Peyer's patch (tissue), 4 donors: ENCODE results near the gene FGFR2.

Experiments
- POLR2A ChIP-seq, 2 donors: fragments of 450-650 bp; IDR thresholded peaks; one replicate each; pipeline ENCODE4 v1.5.1; 2017; ENCODE audit warnings: antibody characterized with exemption in 2 of 2, mild to moderate bottlenecking in 2 of 2, moderate library complexity in 2 of 2
- TF ChIP-seq, protein P1 (sequence below), 6 experiments: fragments of 450-650 bp in 4 of 6; fragments of 200-600 bp in 2 of 6; sonication (generic) in 1 of 6; IDR thresholded peaks; one replicate each; pipeline ENCODE4 v1.5.1; 2017 to 2019; ENCODE audit warnings: antibody characterized with exemption in 6 of 6, mild to moderate bottlenecking in 3 of 6, moderate library complexity in 1 of 6

DNA sequence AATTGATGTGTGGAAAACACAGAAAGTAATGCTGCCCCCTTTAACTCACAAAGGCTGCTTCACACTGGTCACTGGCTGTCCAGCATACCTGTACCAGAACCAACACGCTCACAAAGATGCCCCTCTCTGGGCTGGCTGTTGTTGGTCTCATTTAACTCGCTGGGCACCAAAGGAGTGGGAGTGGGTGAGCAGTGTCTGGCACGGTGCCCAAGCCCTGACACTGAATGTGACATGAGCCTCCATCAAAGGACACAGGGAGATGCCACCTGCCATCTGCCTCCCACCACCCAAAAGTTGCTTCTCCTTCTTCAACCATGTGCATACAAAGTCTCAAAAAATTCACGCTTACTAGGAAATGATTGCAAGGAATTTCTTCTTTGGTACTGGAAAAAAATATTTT is 86.8 kb downstream of the FGFR2 start:
- TF ChIP-seq, protein P1, sequence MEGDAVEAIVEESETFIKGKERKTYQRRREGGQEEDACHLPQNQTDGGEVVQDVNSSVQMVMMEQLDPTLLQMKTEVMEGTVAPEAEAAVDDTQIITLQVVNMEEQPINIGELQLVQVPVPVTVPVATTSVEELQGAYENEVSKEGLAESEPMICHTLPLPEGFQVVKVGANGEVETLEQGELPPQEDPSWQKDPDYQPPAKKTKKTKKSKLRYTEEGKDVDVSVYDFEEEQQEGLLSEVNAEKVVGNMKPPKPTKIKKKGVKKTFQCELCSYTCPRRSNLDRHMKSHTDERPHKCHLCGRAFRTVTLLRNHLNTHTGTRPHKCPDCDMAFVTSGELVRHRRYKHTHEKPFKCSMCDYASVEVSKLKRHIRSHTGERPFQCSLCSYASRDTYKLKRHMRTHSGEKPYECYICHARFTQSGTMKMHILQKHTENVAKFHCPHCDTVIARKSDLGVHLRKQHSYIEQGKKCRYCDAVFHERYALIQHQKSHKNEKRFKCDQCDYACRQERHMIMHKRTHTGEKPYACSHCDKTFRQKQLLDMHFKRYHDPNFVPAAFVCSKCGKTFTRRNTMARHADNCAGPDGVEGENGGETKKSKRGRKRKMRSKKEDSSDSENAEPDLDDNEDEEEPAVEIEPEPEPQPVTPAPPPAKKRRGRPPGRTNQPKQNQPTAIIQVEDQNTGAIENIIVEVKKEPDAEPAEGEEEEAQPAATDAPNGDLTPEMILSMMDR (IDR thresholded peaks at IDR 0.05): no peak
- TF ChIP-seq POLR2A (IDR thresholded peaks at IDR 0.05): no peak
